PC-9 (cell line): ENCODE measurements around the gene STARD7. TPM values are rescaled to one million over a fixed set of nuclear protein-coding genes. Genes with fewer than 3 reads are reported as not detected.
A peak's percentile ranks its signal among the peaks of the same experiment; 100 is the strongest.

Experiments used
- BruUV-seq: library from RNA; stranded (reverse); fragments of 400-500 nt; replicated peaks from 2 replicates; lab custom pipeline; 2021; lab: Mats Ljungman, UMichigan
- CTCF ChIA-PET: fragments of 300-600 bp; sonication (Branson Sonifier 250); formaldehyde crosslinking; loops from one replicate; lab custom pipeline; 2022; ENCODE audit warnings: antibody characterized with exemption; lab: Charles Lee
- POLR2A ChIA-PET: fragments of 300-600 bp; sonication (Branson Sonifier 250); formaldehyde crosslinking; loops from one replicate; lab custom pipeline; 2022; ENCODE audit warnings: antibody characterized with exemption; ENCODE audit not compliant: unreplicated experiment; lab: Charles Lee
- DNase-seq, 2 experiments: peaks; one replicate each; pipeline versions ENCODE4 v3.0.0 to v3.0.0-alpha.2; 2015 to 2022; ENCODE audit warnings: mixed read lengths in 1 of 2
- H2AFZ ChIP-seq: fragments of 200-600 bp; sonication (generic); 2 replicates; pipeline ENCODE4 v1.8.1; 2017; ENCODE audit warnings: antibody characterized with exemption
- H3F3A ChIP-seq: fragments of 200-600 bp; sonication (generic); 2 replicates; pipeline ENCODE4 v1.8.1; 2017; ENCODE audit warnings: antibody characterized with exemption, mild to moderate bottlenecking, low read depth; ENCODE audit not compliant: insufficient read depth
- H3K27ac ChIP-seq: fragments of 200-600 bp; sonication (generic); 2 replicates; pipeline ENCODE4 v1.6.1; 2016; ENCODE audit warnings: mixed run types
- H3K27me3 ChIP-seq: fragments of 200-600 bp; sonication (generic); 2 replicates; pipeline ENCODE4 v1.6.1; 2016; ENCODE audit warnings: low read depth, mixed run types; ENCODE audit not compliant: insufficient read depth
- H3K36me3 ChIP-seq: fragments of 200-600 bp; sonication (generic); 2 replicates; pipeline ENCODE4 v1.6.1; 2016; ENCODE audit warnings: low read depth, mixed run types
- H3K4me1 ChIP-seq: fragments of 200-600 bp; sonication (generic); replicated peaks from 2 replicates; pipeline ENCODE4 v1.6.1; 2016; ENCODE audit warnings: mixed run types; ENCODE audit not compliant: insufficient read depth
- H3K4me2 ChIP-seq: fragments of 200-600 bp; sonication (generic); 2 replicates; pipeline ENCODE4 v1.6.1; 2017; ENCODE audit warnings: mixed run types
- H3K4me3 ChIP-seq: fragments of 200-600 bp; sonication (generic); 2 replicates; pipeline ENCODE4 v1.6.1; 2016; ENCODE audit warnings: mixed run types
- H3K79me2 ChIP-seq: fragments of 200-600 bp; sonication (generic); 2 replicates; pipeline ENCODE4 v1.6.1; 2017; ENCODE audit warnings: low read depth, mixed run types
- H3K9me2 ChIP-seq: fragments of 200-600 bp; sonication (generic); 2 replicates; pipeline ENCODE4 v1.8.1; 2017; ENCODE audit warnings: mild to moderate bottlenecking; ENCODE audit not compliant: insufficient read depth
- H3K9me3 ChIP-seq: fragments of 200-600 bp; sonication (generic); 2 replicates; pipeline ENCODE4 v1.8.1; 2016; ENCODE audit warnings: low read depth; ENCODE audit not compliant: insufficient read depth
- H4K20me1 ChIP-seq: fragments of 200-600 bp; sonication (generic); 2 replicates; pipeline ENCODE4 v1.8.1; 2017; ENCODE audit not compliant: insufficient read depth
- CTCF ChIP-seq: fragments of 200-600 bp; sonication (generic); conservative IDR thresholded peaks from 2 replicates; pipeline ENCODE4 v1.6.1; 2017; ENCODE audit warnings: mixed run types, antibody characterized with exemption, mild to moderate bottlenecking, moderate library complexity
- EZH2 ChIP-seq: fragments of 200-600 bp; sonication (generic); IDR thresholded peaks from 2 replicates; pipeline ENCODE4 v1.8.0; 2017; ENCODE audit warnings: antibody characterized with exemption, low read depth
- intact Hi-C: fragments of 100-400 bp; cut with micrococcal nuclease; formaldehyde crosslinking; loops from one replicate; pipeline ENCODE4 v1.10.0; 2022; ENCODE audit not compliant: unreplicated experiment
- total RNA-seq: library from RNA; stranded (reverse); gene quantifications from 2 replicates; pipeline ENCODE4 v1.2.3, GENCODE V29; 2021

The STARD7 gene
- total RNA-seq, 1 experiment from 2014 or later: 189 TPM

- Histone ChIP-seq H3K9me2 (no peaks in the 10 kb centered on the region), H3F3A (peaks cover 2% of the 10 kb centered on the region), H3K36me3 (no peaks in the 10 kb centered on the region), H3K27ac (no peak overlapping the region), H2AFZ (no peak overlapping the region), H4K20me1 (no peaks in the 10 kb centered on the region), H3K9me3 (no peaks in the 10 kb centered on the region), H3K27me3 (no peaks in the 10 kb centered on the region), H3K79me2 (no peaks in the 10 kb centered on the region), H3K4me2 (no peak overlapping the region), H3K4me1 (no peaks in the 10 kb centered on the region), H3K4me3 (no peak overlapping the region)
- ChIA-PET CTCF (no interaction called here), POLR2A (interaction anchor here (0.7 kb wide), 1 partner anchor 55 kb away, joined by 3 read pairs; no protein-coding TSS in a partner anchor)
- TF ChIP-seq EZH2 (no peak), CTCF (no peak)
- intact Hi-C loops: no loop called here
- no TSS peak for BruUV-seq
- DNase-seq: no peak
Observed at GRCh38 chr2:96176661-96177060, 32.0 kb downstream of the STARD7 start.

DNA sequence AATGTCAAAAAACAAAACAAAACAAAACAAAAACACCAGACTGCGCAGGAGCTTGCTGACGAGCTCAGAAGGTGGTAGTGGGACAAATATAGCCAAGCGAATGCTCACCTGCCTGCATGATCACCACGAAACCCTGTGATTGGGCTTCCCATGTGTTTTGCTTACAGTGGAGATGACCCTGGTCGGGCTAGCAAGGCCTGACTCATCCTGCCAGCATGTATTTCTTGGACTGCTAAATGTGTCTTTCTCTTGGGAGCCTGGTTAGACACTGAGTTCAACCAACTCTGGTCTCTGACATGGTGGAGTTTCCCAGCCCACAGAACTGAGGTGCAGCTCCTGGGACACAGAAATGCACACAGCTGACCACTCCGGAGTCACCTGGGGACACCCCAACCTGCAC, 32.7 kb downstream of the STARD7 start:
- Histone ChIP-seq H3K4me1 (no peaks in the 10 kb centered on the region), H3K9me3 (no peaks in the 10 kb centered on the region), H3K4me2 (no peak overlapping the region), H2AFZ (no peak overlapping the region), H4K20me1 (no peaks in the 10 kb centered on the region), H3K9me2 (no peaks in the 10 kb centered on the region), H3F3A (no peaks in the 10 kb centered on the region), H3K27me3 (no peaks in the 10 kb centered on the region), H3K27ac (no peak overlapping the region), H3K79me2 (no peaks in the 10 kb centered on the region), H3K36me3 (no peaks in the 10 kb centered on the region), H3K4me3 (no peak overlapping the region)
- ChIA-PET CTCF (interaction anchor here (2.1 kb wide), 1 partner anchor 154 kb away, joined by 9 read pairs; no protein-coding TSS in a partner anchor), POLR2A (interaction anchor here (0.6 to 0.7 kb wide), 2 partner anchors 56 to 429 kb away, joined by 3 to 4 read pairs; no protein-coding TSS in a partner anchor)
- TF ChIP-seq EZH2 (no peak), CTCF (no peak)
- BruUV-seq: no TSS peak
- DNase-seq: no peak
- intact Hi-C loops: no loop called here

DNA sequence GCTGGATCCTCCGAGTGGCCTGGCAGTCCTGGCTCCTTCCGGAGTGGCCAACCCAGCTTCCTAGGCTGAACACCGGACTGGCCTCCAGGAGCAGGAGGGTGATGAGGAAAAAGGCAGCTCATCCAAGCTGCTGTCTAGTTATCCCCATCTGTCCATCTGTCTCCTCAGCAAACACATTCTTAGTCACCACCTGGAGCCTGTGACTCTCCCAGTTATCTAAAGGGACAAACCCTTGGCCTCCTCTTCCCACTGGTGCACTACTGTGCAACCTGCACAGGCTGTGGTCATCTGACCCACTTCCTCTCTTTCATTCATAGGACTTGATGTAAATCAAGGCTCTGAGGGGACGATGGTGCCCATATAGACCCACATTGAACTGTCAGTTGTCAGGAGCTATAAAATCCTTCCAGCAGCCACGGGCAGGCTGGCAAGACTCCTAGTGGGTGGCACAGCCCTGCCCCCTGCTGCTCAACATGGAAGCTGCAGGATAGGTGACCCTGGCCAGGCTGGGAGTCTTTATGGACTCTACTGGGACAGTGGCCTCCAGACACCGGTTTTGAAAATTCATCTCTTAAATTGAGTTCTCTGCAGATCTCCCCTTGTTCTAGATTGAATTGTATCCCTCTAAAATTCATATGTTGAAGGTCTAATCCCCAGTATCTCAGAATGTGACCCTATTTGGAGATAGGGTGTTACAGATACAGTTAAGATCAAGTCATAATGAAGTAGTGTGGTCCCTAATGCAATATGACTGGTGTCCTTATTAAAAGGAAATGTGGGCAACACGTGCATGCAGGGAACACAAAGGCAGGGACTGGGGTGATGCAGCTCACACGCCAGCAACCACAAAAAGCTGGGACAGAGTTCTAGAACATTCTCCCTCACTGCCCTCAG, 34.1 kb downstream of the STARD7 start:
- H3K4me3 ChIP-seq: no peak overlapping the region
- ChIA-PET CTCF (interaction anchor here (0.6 to 2.1 kb wide), 9 partner anchors 12 to 1159 kb away, joined by 3 to 28 read pairs (median 8); partner anchors contain the start of genes ADRA2B and ASTL), POLR2A (interaction anchor here (0.6 kb wide), 1 partner anchor 48 kb away, joined by 10 read pairs; no protein-coding TSS in a partner anchor)
- H3K36me3 ChIP-seq: no peaks in the 10 kb centered on the region
- H3K4me1 ChIP-seq: no peaks in the 10 kb centered on the region
- no peaks in the 10 kb centered on the region for H3F3A ChIP-seq
- H3K9me3 ChIP-seq: peaks cover 6% of the 10 kb centered on the region
- no peaks in the 10 kb centered on the region for H4K20me1 ChIP-seq
- BruUV-seq: no TSS peak
- intact Hi-C loops: loop anchor here (1.0 kb wide), 3 partner anchors 36 to 335 kb away; partner anchors contain the start of gene ASTL
- H2AFZ ChIP-seq: no peak overlapping the region
- TF ChIP-seq CTCF (peak; percentile 98), EZH2 (no peak)
- no peak overlapping the region for H3K4me2 ChIP-seq
- no peaks in the 10 kb centered on the region for H3K79me2 ChIP-seq
- H3K9me2 ChIP-seq: no peaks in the 10 kb centered on the region
- H3K27me3 ChIP-seq: no peaks in the 10 kb centered on the region
- peak; percentile 55 to 82 for DNase-seq
- H3K27ac ChIP-seq: no peak overlapping the region
